ENCODE measurements around the gene MMP24OS.

DNA sequence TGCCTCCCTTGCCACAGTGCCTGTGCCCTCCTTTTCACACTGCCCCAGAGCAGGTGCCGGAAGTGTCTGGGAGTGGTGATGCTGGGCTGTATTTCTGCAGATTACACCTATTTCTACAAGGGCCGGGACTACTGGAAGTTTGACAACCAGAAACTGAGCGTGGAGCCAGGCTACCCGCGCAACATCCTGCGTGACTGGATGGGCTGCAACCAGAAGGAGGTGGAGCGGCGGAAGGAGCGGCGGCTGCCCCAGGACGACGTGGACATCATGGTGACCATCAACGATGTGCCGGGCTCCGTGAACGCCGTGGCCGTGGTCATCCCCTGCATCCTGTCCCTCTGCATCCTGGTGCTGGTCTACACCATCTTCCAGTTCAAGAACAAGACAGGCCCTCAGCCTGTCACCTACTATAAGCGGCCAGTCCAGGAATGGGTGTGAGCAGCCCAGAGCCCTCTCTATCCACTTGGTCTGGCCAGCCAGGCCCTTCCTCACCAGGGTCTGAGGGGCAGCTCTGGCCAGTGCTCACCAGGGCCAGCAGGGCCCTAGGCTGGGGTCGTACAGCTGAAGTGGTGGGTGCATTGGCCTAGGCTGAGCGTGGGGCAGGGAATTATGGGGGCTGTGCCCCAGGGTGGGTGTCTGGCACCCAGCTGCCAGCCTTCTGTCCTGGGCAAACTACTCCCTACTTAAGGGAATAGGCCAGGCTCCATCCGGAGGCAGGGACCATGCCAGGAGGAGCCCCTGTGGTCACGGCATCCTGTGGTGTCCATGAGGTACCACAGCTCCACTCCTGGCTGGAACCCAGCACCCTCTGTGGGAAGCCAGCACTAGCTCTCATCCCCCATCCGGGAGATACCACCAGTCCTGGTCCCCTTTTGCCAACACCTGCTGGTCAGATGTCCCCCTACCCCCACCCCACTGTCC is 3.5 kb downstream of the MMP24OS start:
- TF ChIP-seq, protein P1, sequence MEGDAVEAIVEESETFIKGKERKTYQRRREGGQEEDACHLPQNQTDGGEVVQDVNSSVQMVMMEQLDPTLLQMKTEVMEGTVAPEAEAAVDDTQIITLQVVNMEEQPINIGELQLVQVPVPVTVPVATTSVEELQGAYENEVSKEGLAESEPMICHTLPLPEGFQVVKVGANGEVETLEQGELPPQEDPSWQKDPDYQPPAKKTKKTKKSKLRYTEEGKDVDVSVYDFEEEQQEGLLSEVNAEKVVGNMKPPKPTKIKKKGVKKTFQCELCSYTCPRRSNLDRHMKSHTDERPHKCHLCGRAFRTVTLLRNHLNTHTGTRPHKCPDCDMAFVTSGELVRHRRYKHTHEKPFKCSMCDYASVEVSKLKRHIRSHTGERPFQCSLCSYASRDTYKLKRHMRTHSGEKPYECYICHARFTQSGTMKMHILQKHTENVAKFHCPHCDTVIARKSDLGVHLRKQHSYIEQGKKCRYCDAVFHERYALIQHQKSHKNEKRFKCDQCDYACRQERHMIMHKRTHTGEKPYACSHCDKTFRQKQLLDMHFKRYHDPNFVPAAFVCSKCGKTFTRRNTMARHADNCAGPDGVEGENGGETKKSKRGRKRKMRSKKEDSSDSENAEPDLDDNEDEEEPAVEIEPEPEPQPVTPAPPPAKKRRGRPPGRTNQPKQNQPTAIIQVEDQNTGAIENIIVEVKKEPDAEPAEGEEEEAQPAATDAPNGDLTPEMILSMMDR (IDR thresholded peaks at IDR 0.05) = no peak
- TF ChIP-seq EZH2 (IDR thresholded peaks at IDR 0.05; ENCODE audit: borderline replicate concordance, insufficient read depth, low read depth, low read length, poor library complexity, severe bottlenecking) = no peak

All from B cell (primary cell).